GM19324 (cell line): ENCODE data around the gene LRRC3B.

Experiments
- ATAC-seq: cut with Tn5 transposase; IDR thresholded peaks from one replicate; pipeline ENCODE4 v1.9.1; 2021; ENCODE audit warnings: mild to moderate bottlenecking, moderate library complexity; ENCODE audit not compliant: unreplicated experiment, low FRiP score

Gene LRRC3B

GRCh38 chr3:26630669-26631389 lies 8.3 kb downstream of the LRRC3B start:
- ATAC-seq: no peak

- ATAC-seq: no peak
These were observed 8.8 kb downstream of the LRRC3B start for GRCh38 chr3:26631390-26631738.

- ATAC-seq: no peak
These were observed 12.0 kb downstream of the LRRC3B start for GRCh38 chr3:26634601-26635000.

GRCh38 chr3:26636096-26636727 lies 13.6 kb downstream of the LRRC3B start:
- no peak for ATAC-seq

GRCh38 chr3:26637698-26638097 lies 15.1 kb downstream of the LRRC3B start:
- ATAC-seq: no peak

DNA sequence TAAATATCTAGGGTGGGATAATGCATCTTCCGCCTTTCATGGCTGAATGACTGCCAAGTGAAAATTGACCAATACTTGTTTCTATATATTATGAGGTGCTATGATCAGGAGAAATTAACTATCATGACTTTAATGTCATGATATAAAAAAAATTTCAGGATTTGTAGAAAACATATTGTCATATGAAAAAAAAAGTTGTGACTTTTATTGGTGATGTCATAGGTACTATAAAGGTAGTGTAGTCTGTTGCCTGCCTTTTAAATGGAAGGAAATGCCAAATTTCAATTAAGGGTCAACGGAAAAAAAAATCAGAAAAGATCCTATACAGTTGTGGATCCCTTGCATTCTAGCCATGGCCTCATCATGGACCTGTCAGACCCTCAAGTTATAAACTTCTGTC lies 15.5 kb downstream of the LRRC3B start:
- ATAC-seq: no peak

DNA sequence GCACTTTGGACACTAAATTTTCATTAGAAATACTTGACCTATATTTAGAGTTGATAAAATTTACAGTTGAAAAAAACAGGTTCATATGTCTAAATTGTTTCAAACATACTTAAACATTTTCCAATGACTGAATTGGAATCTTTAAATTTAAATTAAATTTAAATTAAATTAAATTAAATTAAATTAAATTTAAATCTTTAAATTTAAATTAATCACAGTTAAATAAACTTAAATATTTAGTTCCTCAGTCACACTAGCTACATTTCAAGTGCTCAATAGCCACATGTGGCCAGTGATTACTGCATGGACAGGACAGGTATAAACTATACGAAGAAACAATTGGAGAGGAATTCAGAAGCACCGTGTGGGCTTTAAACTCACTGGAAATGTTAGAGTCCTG lies 16.8 kb downstream of the LRRC3B start:
- no peak for ATAC-seq

DNA sequence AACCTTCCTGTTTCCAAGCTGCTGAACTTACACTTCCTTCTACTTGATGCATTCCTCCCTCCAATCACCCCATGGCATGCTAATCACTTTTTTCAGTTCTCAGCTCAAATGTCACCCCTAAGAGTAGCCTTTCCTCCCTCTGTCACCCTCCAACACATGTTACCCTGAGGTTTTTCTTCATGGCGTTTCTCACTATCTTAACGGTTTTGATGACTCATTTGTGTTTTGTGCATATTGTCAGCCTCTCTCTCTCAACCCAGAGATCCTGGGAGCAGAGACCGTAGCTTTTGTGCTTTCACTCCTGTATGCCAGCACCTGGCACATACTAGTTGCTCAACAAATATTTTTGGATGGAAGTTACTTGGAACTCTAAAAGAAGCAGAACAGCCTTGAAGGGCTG lies 24.5 kb downstream of the LRRC3B start:
- no peak for ATAC-seq

DNA sequence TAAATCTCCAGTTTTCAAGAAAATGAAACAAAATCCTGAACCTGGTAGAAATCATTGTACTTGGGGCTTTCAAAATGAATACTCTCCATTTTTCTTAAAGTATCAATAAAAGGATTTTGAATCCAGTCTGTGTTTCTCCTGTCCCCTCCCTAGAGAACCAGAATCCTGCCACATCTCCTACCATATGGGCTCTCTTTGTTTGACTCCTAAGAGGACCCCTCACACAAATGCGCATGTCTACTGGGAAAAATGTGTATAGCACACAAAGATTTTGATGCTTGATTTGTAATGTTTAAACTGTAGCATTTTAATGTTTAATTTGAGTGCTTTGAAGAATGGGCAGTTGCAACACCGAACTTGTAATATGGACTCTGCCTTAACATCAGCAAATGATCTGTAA lies 25.9 kb downstream of the LRRC3B start:
- ATAC-seq: no peak

DNA sequence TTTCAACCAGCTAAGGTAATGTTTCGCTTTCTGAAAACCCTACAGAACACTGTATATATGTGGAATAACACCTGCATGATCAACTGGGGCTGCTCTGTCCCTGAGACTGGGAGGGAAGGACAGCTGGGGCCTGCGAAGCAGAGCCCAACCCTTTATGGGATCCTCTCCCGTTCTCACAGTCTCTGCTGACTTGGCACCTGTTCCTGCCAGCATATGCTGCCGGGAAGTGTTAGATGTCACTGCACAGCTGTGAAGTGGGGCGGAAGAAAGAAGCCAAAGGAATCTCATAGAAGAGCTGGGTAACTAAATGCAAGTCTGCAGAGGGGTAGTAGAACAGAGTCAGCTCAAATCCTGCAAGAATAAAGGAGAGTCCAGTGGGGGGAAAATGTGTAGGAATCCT lies 29.6 kb downstream of the LRRC3B start:
- ATAC-seq: no peak

DNA sequence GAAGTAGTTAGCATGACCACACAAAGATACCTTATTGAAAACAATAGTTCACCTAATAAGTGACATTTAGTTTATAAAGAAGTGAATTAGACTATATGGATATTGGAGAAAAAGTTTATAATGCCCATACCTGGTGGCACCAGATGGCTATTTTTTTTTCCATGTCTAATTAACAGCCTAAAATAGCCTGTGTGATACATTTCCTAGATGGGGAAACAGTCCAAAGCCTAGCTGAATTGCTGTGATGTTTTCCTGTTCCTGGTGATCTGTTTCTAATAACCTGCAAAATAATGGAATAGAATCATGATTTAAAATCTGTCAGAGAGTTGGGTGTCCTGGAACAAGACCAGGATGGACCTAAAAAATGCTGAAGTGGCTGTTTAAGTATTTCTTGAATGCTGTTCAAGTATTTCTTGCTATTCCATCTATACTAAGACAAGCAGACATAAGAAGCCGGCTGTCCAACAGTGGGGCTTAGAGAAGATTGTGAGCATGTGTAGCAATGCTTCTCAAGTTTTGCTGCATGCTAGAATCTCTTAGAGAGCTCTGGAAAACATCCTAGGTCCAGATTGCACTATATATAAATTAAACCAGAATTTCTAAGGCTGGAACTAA lies 31.3 kb downstream of the LRRC3B start:
- ATAC-seq: no peak

GRCh38 chr3:26655231-26655630 lies 32.7 kb downstream of the LRRC3B start:
- ATAC-seq: no peak

DNA sequence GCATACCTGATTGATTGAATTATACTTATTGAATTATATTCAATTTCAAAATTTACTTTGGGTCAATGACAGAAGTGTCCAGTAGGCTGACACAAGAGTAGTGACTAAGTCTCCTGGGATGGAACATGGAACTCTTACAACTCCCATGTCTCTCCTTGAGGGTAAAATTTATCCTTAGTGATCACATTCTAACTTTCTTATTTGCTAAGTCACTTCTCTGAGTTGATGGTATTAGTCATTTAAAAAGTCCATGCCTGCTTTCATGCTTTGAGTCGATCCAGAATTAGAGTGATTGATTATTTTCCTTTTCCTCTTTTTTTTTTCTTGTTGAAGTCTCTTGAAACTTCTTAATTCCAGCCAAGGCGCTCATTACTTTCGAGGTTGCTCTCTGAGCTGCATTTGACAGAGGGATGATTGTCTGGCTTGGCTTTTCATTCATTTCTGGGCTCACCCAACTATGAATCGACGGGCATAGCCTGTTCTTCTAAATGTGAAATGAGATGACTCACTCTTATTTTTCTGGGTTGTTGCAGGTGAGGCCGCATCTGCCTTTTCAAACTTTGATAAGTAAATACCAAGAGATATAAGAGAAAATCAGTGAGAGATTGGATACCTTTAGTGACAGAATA lies 34.9 kb downstream of the LRRC3B start:
- ATAC-seq: no peak

- ATAC-seq: no peak
These were observed 45.6 kb downstream of the LRRC3B start for GRCh38 chr3:26668171-26668570.

GRCh38 chr3:26668696-26669095 lies 46.1 kb downstream of the LRRC3B start:
- ATAC-seq: no peak

DNA sequence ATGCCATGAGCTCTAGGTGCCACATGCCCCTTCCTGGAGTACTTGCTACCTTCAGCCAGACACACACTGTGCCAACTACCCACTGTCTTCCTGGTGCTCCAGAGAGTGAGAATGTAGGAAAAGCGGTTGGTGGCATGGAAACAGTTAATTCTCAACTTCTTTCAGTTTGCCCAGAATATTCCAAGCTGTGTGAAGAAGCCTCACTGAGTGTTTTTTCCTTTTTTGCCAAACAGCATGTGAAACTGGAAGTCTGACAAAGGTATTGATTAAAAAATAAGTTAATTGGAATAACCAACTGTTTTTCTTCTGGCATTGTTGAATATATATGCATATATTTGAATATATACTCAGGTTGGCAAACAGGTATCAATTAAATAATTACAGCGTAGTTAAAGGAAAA lies 52.8 kb downstream of the LRRC3B start:
- ATAC-seq: no peak

- ATAC-seq: no peak
These were observed 59.1 kb downstream of the LRRC3B start for GRCh38 chr3:26681632-26682031.

GRCh38 chr3:26682406-26682805 lies 59.8 kb downstream of the LRRC3B start:
- ATAC-seq: no peak

DNA sequence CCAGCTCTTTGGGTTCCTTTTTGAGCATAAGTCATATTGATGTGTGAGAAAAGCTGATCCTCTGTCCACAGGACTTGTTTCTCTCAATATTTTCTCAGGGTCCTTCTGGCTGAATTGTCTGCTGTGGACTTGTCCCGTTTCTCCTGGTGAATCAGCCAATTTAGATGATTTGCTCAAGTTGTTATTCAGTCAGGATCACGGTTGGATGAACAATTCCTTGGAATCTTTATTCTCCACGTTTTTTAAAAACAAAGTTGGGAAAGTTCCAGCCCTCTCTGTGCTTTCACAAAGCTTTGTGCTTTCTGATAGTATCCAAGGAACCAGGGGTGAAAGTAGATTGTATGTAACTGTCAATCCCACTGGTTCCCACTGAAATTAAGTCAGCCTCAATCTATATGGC lies 61.3 kb downstream of the LRRC3B start:
- ATAC-seq: no peak

- no peak for ATAC-seq
These were observed 64.9 kb downstream of the LRRC3B start for GRCh38 chr3:26687466-26687865.

- no peak for ATAC-seq
These were observed 77.0 kb downstream of the LRRC3B start for GRCh38 chr3:26699553-26699952.

DNA sequence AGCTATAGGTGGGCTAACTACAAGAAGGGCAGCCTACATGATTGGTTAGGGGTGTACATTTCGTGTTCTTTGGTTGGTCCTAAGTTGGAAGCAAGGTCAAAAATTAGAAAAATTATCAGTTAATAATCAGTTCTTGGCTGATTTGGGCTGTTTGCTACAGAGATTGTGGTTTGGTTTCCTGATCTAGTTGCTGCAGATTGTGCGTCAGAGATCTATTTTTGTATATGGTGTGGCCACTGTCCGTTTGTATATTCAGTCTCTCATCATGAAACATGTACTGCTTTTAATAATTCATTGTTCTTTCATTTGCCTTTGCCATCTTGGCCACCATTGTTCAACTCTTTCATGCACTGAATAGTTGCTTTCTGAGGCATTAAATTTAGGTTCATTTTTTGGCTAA lies 80.9 kb downstream of the LRRC3B start:
- no peak for ATAC-seq
